HL-60/S4 treated with retinoic acid at 250 ng/mL for 4 days and 3 days (cell line): ENCODE measurements around the gene SYT7.
"Not testable (repeated sequence)": the region's sequence is repeated elsewhere in the genome, so short reads cannot be mapped to it uniquely, and the experiment has no call there.

ENCODE experiments used
- in situ Hi-C: fragments of 300-500 bp; cut with MboI; formaldehyde crosslinking; loops from 2 replicates; pipeline ENCODE4 v1.7.0; 2022; ENCODE audit warnings: low sequenced_read_pairs

SYT7 gene

GRCh38 chr11:61581030-61581928 is at the start of gene SYT7:
TSS of gene SYT7 (minus strand) at chr11:61581076. CDS start at chr11:61580820, 256 bp downstream.
- in situ Hi-C loops: no loop called here

GRCh38 chr11:61630089-61630488 is 49.2 kb upstream of the SYT7 start:
- in situ Hi-C loops: no loop called here

- in situ Hi-C loops: no loop called here
Measured at GRCh38 chr11:61629082-61629833, 48.4 kb upstream of the SYT7 start.

- in situ Hi-C loops: no loop called here
Measured at GRCh38 chr11:61628662-61628970, 47.7 kb upstream of the SYT7 start.

GRCh38 chr11:61627850-61628661 is 47.2 kb upstream of the SYT7 start:
- in situ Hi-C loops: no loop called here

- in situ Hi-C loops: no loop called here
Measured at GRCh38 chr11:61626580-61627380, 45.9 kb upstream of the SYT7 start.

GRCh38 chr11:61625525-61625924 is 44.6 kb upstream of the SYT7 start:
- in situ Hi-C loops: no loop called here

- in situ Hi-C loops: no loop called here
Measured at GRCh38 chr11:61621917-61622585, 41.2 kb upstream of the SYT7 start.

GRCh38 chr11:61619471-61620226 is 38.8 kb upstream of the SYT7 start:
- in situ Hi-C loops: no loop called here

GRCh38 chr11:61618978-61619377 is 38.1 kb upstream of the SYT7 start:
- in situ Hi-C loops: no loop called here

GRCh38 chr11:61617515-61617914 is 36.6 kb upstream of the SYT7 start:
- in situ Hi-C loops: no loop called here

GRCh38 chr11:61616434-61616833 is 35.6 kb upstream of the SYT7 start:
- in situ Hi-C loops: no loop called here

GRCh38 chr11:61614782-61615181 is 33.9 kb upstream of the SYT7 start:
- in situ Hi-C loops: not testable (repeated sequence)

- in situ Hi-C loops: no loop called here
Measured at GRCh38 chr11:61613870-61614269, 33.0 kb upstream of the SYT7 start.

- in situ Hi-C loops: no loop called here
Measured at GRCh38 chr11:61613051-61613450, 32.2 kb upstream of the SYT7 start.

GRCh38 chr11:61611309-61611708 is 30.4 kb upstream of the SYT7 start:
- in situ Hi-C loops: no loop called here

- in situ Hi-C loops: no loop called here
Measured at GRCh38 chr11:61610905-61611304, 30.0 kb upstream of the SYT7 start.

- in situ Hi-C loops: no loop called here
Measured at GRCh38 chr11:61609980-61610366, 29.1 kb upstream of the SYT7 start.
